22Rv1 (cell line): ENCODE results near the gene WNK4.

ENCODE experiments used
- ZFX ChIP-seq: fragments of 450-650 bp; IDR thresholded peaks from 2 replicates; pipeline ENCODE4 v1.6.1; 2017; ENCODE audit warnings: antibody characterized with exemption, borderline replicate concordance
- TF ChIP-seq, protein P1 (sequence below): fragments of 450-650 bp; IDR thresholded peaks from 2 replicates; pipeline ENCODE4 v1.5.1; 2017; ENCODE audit warnings: mild to moderate bottlenecking

DNA sequence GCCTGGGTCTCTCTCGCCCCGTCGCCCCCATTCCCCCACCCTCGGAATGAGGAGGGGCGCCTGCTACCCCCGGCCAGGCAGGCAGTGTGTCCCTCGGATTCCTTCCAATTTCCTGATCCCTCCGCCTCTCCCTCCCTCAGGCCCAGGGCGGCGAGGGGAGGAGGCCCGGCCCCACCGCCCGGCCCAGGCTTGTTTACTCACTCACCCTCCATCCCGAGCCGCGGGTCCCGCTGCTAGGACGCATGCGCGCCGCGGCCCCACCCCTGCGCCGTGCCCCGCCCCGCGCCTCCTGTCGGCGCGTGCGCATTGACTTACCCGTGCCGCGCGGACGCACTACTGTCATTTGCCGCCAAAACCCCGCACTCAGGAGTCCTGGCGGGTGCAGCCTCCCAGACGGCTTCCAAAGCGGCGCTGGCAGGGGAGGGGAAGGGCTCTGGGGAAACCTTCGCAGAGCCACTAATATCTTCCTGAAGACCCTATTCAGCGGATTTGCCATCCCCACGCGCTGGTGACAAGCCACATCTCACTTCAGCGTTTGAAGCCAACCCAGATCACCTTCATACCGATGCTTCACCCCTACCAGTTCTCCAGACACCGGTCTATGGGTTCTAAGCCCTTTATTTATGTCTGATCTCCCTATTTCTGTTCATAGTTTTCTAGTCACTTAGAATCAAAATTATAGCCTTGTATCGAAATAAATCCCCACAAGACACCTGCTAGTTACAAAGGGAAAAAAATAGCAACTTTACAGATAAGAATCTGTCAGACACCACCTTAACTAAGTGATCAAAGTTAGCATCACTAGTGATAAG, 35.4 kb upstream of the WNK4 start, which contains the start of gene EZH1:
- TF ChIP-seq, protein P1, sequence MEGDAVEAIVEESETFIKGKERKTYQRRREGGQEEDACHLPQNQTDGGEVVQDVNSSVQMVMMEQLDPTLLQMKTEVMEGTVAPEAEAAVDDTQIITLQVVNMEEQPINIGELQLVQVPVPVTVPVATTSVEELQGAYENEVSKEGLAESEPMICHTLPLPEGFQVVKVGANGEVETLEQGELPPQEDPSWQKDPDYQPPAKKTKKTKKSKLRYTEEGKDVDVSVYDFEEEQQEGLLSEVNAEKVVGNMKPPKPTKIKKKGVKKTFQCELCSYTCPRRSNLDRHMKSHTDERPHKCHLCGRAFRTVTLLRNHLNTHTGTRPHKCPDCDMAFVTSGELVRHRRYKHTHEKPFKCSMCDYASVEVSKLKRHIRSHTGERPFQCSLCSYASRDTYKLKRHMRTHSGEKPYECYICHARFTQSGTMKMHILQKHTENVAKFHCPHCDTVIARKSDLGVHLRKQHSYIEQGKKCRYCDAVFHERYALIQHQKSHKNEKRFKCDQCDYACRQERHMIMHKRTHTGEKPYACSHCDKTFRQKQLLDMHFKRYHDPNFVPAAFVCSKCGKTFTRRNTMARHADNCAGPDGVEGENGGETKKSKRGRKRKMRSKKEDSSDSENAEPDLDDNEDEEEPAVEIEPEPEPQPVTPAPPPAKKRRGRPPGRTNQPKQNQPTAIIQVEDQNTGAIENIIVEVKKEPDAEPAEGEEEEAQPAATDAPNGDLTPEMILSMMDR, result no peak
- TF ChIP-seq ZFX, result no peak
